Activated B cell treated with CpG ODN at 0.5 μM for 24 hours (primary cell): ENCODE results near the gene TRDN. TPM values are rescaled to one million over a fixed set of nuclear protein-coding genes. Genes with fewer than 3 reads are reported as not detected.

Source experiments
- ATAC-seq: fragments of 200-7000 bp; cut with Tn5 transposase; one replicate; pipeline ENCODE4 v1.10.0; 2021; ENCODE audit warnings: low read depth, mild to moderate bottlenecking, moderate library complexity
- CTCF ChIA-PET: fragments of 350-600 bp; sonication (Branson Sonifier 250); formaldehyde crosslinking; loops from one replicate; lab custom pipeline; 2021; ENCODE audit warnings: antibody characterized with exemption; lab: Charles Lee
- POLR2A ChIA-PET: fragments of 350-600 bp; sonication (Branson Sonifier 250); formaldehyde crosslinking; loops from one replicate; lab custom pipeline; 2021; ENCODE audit warnings: antibody characterized with exemption; lab: Charles Lee
- DNase-seq: peaks from one replicate; pipeline ENCODE4 v3.0.0; 2022
- H3K27ac Mint-ChIP-seq: one replicate; pipeline ENCODE4 v1.8.0; 2020; ENCODE audit warnings: mixed read lengths
- H3K27me3 Mint-ChIP-seq: one replicate; pipeline ENCODE4 v1.8.0; 2021; ENCODE audit warnings: mixed read lengths
- H3K36me3 Mint-ChIP-seq: one replicate; pipeline ENCODE4 v1.8.0; 2021; ENCODE audit warnings: low read depth, mixed read lengths
- H3K4me1 Mint-ChIP-seq: one replicate; pipeline ENCODE4 v1.8.0; 2021; ENCODE audit warnings: mixed read lengths
- H3K4me3 Mint-ChIP-seq: one replicate; pipeline ENCODE4 v1.8.0; 2020; ENCODE audit warnings: mild to moderate bottlenecking, mixed read lengths
- H3K9me3 Mint-ChIP-seq: one replicate; pipeline ENCODE4 v1.8.0; 2020; ENCODE audit warnings: mixed read lengths
- intact Hi-C: fragments of 100-400 bp; cut with micrococcal nuclease; formaldehyde crosslinking; loops from one replicate; pipeline ENCODE4 v1.15.1; 2024
- total RNA-seq: library from RNA; stranded (reverse); gene quantifications from 2 replicates; pipeline ENCODE4 v1.2.3, GENCODE V29; 2022
- TF ChIP-seq, protein P1 (sequence below): fragments of 200-600 bp; IDR thresholded peaks from one replicate; pipeline ENCODE4 v1.8.0; 2022; ENCODE audit warnings: antibody characterized with exemption, mild to moderate bottlenecking

Gene TRDN
- total RNA-seq, 1 donor from 2014 or later: not detected

- no peaks in the 10 kb centered on the region for H3K36me3 Mint-ChIP-seq
- no peak overlapping the region for H3K27ac Mint-ChIP-seq
- no peak for ATAC-seq
- intact Hi-C loops: no loop called here
- TF ChIP-seq, protein P1, sequence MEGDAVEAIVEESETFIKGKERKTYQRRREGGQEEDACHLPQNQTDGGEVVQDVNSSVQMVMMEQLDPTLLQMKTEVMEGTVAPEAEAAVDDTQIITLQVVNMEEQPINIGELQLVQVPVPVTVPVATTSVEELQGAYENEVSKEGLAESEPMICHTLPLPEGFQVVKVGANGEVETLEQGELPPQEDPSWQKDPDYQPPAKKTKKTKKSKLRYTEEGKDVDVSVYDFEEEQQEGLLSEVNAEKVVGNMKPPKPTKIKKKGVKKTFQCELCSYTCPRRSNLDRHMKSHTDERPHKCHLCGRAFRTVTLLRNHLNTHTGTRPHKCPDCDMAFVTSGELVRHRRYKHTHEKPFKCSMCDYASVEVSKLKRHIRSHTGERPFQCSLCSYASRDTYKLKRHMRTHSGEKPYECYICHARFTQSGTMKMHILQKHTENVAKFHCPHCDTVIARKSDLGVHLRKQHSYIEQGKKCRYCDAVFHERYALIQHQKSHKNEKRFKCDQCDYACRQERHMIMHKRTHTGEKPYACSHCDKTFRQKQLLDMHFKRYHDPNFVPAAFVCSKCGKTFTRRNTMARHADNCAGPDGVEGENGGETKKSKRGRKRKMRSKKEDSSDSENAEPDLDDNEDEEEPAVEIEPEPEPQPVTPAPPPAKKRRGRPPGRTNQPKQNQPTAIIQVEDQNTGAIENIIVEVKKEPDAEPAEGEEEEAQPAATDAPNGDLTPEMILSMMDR: no peak
- ChIA-PET POLR2A (no interaction called here), CTCF (no interaction called here)
- no peak for DNase-seq
- H3K4me1 Mint-ChIP-seq: no peaks in the 10 kb centered on the region
- H3K4me3 Mint-ChIP-seq: no peak overlapping the region
- H3K27me3 Mint-ChIP-seq: no peaks in the 10 kb centered on the region
- H3K9me3 Mint-ChIP-seq: no peaks in the 10 kb centered on the region
Measured at GRCh38 chr6:123526128-123526527, 110.6 kb downstream of the TRDN start.

DNA sequence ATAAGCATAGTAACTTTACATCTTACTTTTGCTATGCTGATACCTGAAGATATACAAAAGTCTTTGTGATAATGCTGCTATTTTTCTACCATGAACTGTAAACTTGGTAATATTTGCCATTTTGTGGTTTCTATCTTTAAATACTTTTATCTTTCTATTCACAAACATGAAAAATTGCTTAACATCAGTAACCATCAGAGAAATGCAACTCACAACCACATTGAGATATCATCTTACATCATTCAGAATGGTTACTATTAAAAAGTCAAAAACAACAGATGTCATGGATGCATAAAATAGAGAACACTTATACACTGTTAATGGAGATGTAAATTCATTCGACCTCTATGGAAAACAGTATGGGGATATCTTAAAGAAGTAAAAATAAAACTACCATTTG, 112.0 kb downstream of the TRDN start:
- CTCF ChIA-PET: no interaction called here
- Mint-ChIP-seq H3K9me3 (no peaks in the 10 kb centered on the region), H3K4me3 (no peak overlapping the region), H3K4me1 (no peaks in the 10 kb centered on the region), H3K27ac (no peak overlapping the region), H3K36me3 (no peaks in the 10 kb centered on the region), H3K27me3 (no peaks in the 10 kb centered on the region)
- no peak for DNase-seq
- POLR2A ChIA-PET: no interaction called here
- intact Hi-C loops: no loop called here
- no peak for ATAC-seq
- TF ChIP-seq, protein P1: no peak

DNA sequence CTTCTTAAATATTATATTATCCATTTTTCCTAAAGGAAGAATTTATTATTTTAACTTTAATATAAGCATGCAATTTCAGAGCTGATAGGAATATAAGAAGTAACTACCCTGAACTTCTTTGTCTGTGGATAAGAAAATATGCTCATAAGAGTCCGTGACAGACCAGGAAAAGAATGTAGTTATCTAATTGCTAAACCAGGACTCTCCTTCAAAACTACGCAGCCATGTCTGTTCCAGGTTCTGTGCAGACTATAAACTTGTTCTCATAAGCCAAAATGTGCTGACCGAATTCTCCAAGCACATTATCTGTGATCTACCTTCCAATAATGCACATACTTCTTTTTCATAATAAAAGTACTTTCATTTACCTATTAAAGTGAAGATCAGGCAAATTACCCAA, 116.5 kb downstream of the TRDN start:
- intact Hi-C loops: no loop called here
- TF ChIP-seq, protein P1: no peak
- no peak for DNase-seq
- Mint-ChIP-seq H3K4me1 (no peaks in the 10 kb centered on the region), H3K27me3 (no peaks in the 10 kb centered on the region), H3K9me3 (no peaks in the 10 kb centered on the region), H3K4me3 (no peak overlapping the region), H3K27ac (no peak overlapping the region), H3K36me3 (no peaks in the 10 kb centered on the region)
- POLR2A ChIA-PET: no interaction called here
- CTCF ChIA-PET: no interaction called here
- ATAC-seq: no peak

- CTCF ChIA-PET: no interaction called here
- H3K4me3 Mint-ChIP-seq: no peak overlapping the region
Measured at GRCh38 chr6:123519189-123519505, 117.6 kb downstream of the TRDN start.

GRCh38 chr6:123518441-123519188, 118.1 kb downstream of the TRDN start:
- TF ChIP-seq, protein P1: no peak
- no peaks in the 10 kb centered on the region for H3K4me1 Mint-ChIP-seq
- POLR2A ChIA-PET: no interaction called here
- H3K27me3 Mint-ChIP-seq: no peaks in the 10 kb centered on the region
- CTCF ChIA-PET: no interaction called here
- no peak overlapping the region for H3K4me3 Mint-ChIP-seq
- H3K36me3 Mint-ChIP-seq: no peaks in the 10 kb centered on the region
- no peak overlapping the region for H3K27ac Mint-ChIP-seq
- H3K9me3 Mint-ChIP-seq: no peaks in the 10 kb centered on the region
- ATAC-seq: no peak
- intact Hi-C loops: no loop called here
- DNase-seq: no peak

More at GRCh38 chr6:123519189-123519505, 117.6 kb downstream of the TRDN start:
- intact Hi-C loops: no loop called here
- TF ChIP-seq, protein P1: no peak
- no peak for DNase-seq
- no peaks in the 10 kb centered on the region for H3K36me3 Mint-ChIP-seq
- H3K27me3 Mint-ChIP-seq: no peaks in the 10 kb centered on the region
- no peaks in the 10 kb centered on the region for H3K9me3 Mint-ChIP-seq
- ATAC-seq: no peak
- H3K4me1 Mint-ChIP-seq: no peaks in the 10 kb centered on the region
- no peak overlapping the region for H3K27ac Mint-ChIP-seq
- POLR2A ChIA-PET: no interaction called here
